HEK293 (cell line): ENCODE results near the gene DEK.
"Not testable (repeated sequence)": the region's sequence is repeated elsewhere in the genome, so short reads cannot be mapped to it uniquely, and the experiment has no call there.

Experiments
- CTCF ChIA-PET: fragments of 350-600 bp; formaldehyde crosslinking; extraction: SDS; loops from one replicate; lab custom pipeline; 2021; ENCODE audit warnings: antibody characterized with exemption; lab: Yijun Ruan, JAX
- POLR2A ChIA-PET: fragments of 300-600 bp; formaldehyde crosslinking; extraction: SDS; loops from one replicate; lab custom pipeline; 2020; ENCODE audit warnings: antibody characterized with exemption, inconsistent platforms; lab: Yijun Ruan, JAX
- H3K27ac ChIP-seq: fragments of 200-500 bp; sonication (Bioruptor generic); 2 replicates; pipeline ENCODE4 v1.5.1; 2014; ENCODE audit warnings: low read depth, low read length, control low read depth, inconsistent platforms; ENCODE audit errors: extremely low read depth
- H3K36me3 ChIP-seq, 2 experiments: fragments of 200-500 bp in 1 of 2; sonication (Bioruptor generic) in 1 of 2; 1 replicate in 1 of 2; 2 replicates in 1 of 2; pipeline ENCODE4 v1.5.1; 2014 to 2017; ENCODE audit warnings: inconsistent platforms in 2 of 2, low read length in 2 of 2; ENCODE audit not compliant: control insufficient read depth in 2 of 2, insufficient read depth in 1 of 2
- H3K4me1 ChIP-seq: fragments of 200-500 bp; sonication (Bioruptor generic); 2 replicates; pipeline ENCODE4 v1.5.1; 2014; ENCODE audit warnings: mild to moderate bottlenecking, low read length, inconsistent platforms; ENCODE audit not compliant: control insufficient read depth, insufficient read depth
- H3K4me3 ChIP-seq: 2 replicates; pipeline ENCODE4 v1.5.1; 2011; ENCODE audit warnings: low read depth, mild to moderate bottlenecking, control low read depth, low read length, moderate library complexity
- H3K9me3 ChIP-seq: fragments of 200-500 bp; sonication (Bioruptor generic); 2 replicates; pipeline ENCODE4 v1.5.1; 2014; ENCODE audit warnings: low read depth, low read length, inconsistent platforms; ENCODE audit not compliant: control insufficient read depth, insufficient read depth
- PRDM1 ChIP-seq: fragments of 450-650 bp; formaldehyde crosslinking; IDR thresholded peaks from 2 replicates; pipeline ENCODE4; 2016; ENCODE audit warnings: missing biosample characterization, missing genetic modification characterization
- SCRT2 ChIP-seq: fragments of 450-650 bp; formaldehyde crosslinking; IDR thresholded peaks from 2 replicates; pipeline ENCODE4 v1.5.1; 2016; ENCODE audit warnings: missing biosample characterization, missing genetic modification characterization
- ZNF146 ChIP-seq: fragments of 450-650 bp; formaldehyde crosslinking; IDR thresholded peaks from 2 replicates; pipeline ENCODE4 v1.5.1; 2016; ENCODE audit warnings: missing biosample characterization, missing genetic modification characterization
- ZNF202 ChIP-seq: fragments of 450-650 bp; formaldehyde crosslinking; IDR thresholded peaks from 2 replicates; pipeline ENCODE4 v1.5.1; 2016; ENCODE audit warnings: missing biosample characterization, missing genetic modification characterization, borderline replicate concordance
- TF ChIP-seq, protein P1 (sequence below): fragments of 450-650 bp; formaldehyde crosslinking; IDR thresholded peaks from 2 replicates; pipeline ENCODE4 v1.5.1; 2017; ENCODE audit warnings: missing biosample characterization, mild to moderate bottlenecking, missing genetic modification characterization, moderate library complexity
- TF ChIP-seq, protein P2 (sequence below): fragments of 450-650 bp; formaldehyde crosslinking; IDR thresholded peaks from 2 replicates; pipeline ENCODE4 v1.5.1; 2016; ENCODE audit warnings: missing biosample characterization, missing genetic modification characterization
- TF ChIP-seq, protein P3 (sequence below): fragments of 450-650 bp; formaldehyde crosslinking; IDR thresholded peaks from 2 replicates; pipeline ENCODE4 v1.5.1; 2016; ENCODE audit warnings: missing biosample characterization, missing genetic modification characterization

The DEK gene

DNA sequence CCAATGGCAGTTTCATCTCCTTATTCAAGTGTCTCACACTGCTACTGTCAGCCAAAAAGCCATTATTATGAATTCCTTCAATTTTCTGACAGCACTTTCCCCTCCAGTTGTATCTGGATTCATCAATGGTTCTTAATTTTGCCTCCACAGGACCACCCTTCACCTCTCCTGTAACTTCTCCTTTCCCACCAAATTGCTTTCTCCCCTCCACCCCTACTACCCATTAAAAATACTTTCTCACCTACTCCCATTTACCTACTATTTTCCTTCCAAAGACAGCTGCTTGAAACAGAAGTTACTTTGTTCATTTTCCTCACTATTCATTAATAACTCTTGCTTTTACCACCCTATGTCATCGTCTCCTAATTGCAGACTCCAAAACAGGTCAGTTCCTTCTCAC lies 29.8 kb downstream of the DEK start:
- no peak for TF ChIP-seq SCRT2 (tag by site-specific recombination)
- TF ChIP-seq, protein P1, sequence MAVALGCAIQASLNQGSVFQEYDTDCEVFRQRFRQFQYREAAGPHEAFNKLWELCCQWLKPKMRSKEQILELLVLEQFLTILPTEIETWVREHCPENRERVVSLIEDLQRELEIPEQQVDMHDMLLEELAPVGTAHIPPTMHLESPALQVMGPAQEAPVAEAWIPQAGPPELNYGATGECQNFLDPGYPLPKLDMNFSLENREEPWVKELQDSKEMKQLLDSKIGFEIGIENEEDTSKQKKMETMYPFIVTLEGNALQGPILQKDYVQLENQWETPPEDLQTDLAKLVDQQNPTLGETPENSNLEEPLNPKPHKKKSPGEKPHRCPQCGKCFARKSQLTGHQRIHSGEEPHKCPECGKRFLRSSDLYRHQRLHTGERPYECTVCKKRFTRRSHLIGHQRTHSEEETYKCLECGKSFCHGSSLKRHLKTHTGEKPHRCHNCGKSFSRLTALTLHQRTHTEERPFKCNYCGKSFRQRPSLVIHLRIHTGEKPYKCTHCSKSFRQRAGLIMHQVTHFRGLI (tag by site-specific recombination): no peak
- TF ChIP-seq PRDM1 (tag by site-specific recombination): peak; percentile 89
- Histone ChIP-seq H3K9me3 (no peaks in the 10 kb centered on the region; the same call in 1 of the 2 replicates), H3K4me3 (no peak overlapping the region), H3K4me1 (no peaks in the 10 kb centered on the region), H3K27ac (no peak overlapping the region), H3K36me3 (peaks cover 53 to 66% of the 10 kb centered on the region in 2 experiments)
- POLR2A ChIA-PET: no interaction called here
- CTCF ChIA-PET: no interaction called here

DNA sequence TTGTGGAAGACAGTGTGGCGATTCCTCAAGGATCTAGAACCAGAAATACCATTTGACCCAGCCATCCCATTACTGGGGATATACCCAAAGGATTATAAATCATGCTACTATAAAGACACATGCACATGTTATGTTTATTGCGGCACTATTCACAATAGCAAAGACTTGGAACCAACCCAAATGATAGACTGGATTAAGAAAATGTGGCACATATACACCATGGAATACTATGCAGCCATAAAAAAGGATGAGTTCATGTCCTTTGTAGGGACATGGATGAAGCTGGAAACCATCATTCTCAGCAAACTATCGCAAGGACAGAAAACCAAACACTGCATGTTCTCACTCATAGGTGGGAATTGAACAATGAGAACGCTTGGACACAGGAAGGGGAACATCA lies 30.6 kb downstream of the DEK start:
- TF ChIP-seq, protein P2, sequence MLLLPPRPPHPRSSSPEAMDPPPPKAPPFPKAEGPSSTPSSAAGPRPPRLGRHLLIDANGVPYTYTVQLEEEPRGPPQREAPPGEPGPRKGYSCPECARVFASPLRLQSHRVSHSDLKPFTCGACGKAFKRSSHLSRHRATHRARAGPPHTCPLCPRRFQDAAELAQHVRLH: peak; percentile 69; the same call in 1 of the 2 replicates
- TF ChIP-seq, protein P3, sequence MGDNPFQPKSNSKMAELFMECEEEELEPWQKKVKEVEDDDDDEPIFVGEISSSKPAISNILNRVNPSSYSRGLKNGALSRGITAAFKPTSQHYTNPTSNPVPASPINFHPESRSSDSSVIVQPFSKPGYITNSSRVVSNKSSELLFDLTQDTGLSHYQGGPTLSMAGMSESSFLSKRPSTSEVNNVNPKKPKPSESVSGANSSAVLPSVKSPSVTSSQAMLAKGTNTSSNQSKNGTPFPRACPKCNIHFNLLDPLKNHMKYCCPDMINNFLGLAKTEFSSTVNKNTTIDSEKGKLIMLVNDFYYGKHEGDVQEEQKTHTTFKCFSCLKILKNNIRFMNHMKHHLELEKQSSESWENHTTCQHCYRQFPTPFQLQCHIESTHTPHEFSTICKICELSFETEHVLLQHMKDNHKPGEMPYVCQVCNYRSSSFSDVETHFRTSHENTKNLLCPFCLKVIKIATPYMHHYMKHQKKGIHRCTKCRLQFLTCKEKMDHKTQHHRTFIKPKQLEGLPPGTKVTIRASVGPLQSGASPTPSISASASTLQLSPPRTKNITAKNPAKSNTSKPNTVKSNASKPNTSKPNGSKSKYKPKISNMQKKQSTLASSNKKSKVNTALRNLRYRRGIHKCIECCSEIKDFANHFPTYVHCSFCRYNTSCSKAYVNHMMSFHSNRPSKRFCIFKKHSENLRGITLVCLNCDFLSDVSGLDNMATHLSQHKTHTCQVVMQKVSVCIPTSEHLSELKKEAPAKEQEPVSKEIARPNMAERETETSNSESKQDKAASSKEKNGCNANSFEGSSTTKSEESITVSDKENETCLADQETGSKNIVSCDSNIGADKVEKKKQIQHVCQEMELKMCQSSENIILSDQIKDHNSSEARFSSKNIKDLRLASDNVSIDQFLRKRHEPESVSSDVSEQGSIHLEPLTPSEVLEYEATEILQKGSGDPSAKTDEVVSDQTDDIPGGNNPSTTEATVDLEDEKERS (tag by site-specific recombination): peak; percentile 93; the same call in 1 of the 2 replicates
- TF ChIP-seq ZNF146 (tag by site-specific recombination) (peak; percentile 98), ZNF202 (tag by site-specific recombination) (0 out of 2 replicates have a peak, but pooled peaks have one; percentile 10)
- CTCF ChIA-PET, H3K4me1 ChIP-seq, H3K9me3 ChIP-seq, H3K27ac ChIP-seq, H3K4me3 ChIP-seq: not testable (repeated sequence)
- POLR2A ChIA-PET: interaction anchor here (0.6 kb wide), 2 partner anchors 8 to 213 kb away, joined by 3 to 4 read pairs; no protein-coding TSS in a partner anchor
- peaks cover 50 to 64% of the 10 kb centered on the region in 2 experiments for H3K36me3 ChIP-seq

DNA sequence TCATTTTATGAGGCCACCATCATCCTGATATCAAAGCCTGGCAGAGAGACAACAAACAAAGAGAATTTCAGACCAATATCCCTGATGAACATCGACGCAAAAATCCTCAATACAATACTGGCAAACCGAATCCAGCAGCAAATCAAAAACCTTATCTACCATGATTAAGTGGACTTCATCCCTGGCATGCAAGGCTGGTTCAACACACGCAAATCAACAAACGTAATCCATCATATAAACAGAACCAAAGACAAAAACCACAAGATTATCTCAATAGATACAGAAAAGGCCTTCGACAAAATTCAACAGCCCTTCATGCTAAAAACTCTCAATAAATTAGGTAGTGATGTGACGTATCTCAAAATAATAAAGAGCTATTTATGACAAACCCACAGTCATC lies 32.5 kb downstream of the DEK start:
- POLR2A ChIA-PET: interaction anchor here (1.5 kb wide), 1 partner anchor 11 kb away, joined by 3 read pairs; no protein-coding TSS in a partner anchor
- not testable (repeated sequence) for H3K4me1 ChIP-seq, H3K27ac ChIP-seq, H3K4me3 ChIP-seq, H3K9me3 ChIP-seq
- CTCF ChIA-PET: interaction anchor here (0.7 kb wide), 1 partner anchor 30 kb away, joined by 3 read pairs; no protein-coding TSS in a partner anchor
- H3K36me3 ChIP-seq: peaks cover 31 to 63% of the 10 kb centered on the region in 2 experiments
- TF ChIP-seq, protein P3 (tag by site-specific recombination): peak; percentile 48; the same call in 1 of the 2 replicates

DNA sequence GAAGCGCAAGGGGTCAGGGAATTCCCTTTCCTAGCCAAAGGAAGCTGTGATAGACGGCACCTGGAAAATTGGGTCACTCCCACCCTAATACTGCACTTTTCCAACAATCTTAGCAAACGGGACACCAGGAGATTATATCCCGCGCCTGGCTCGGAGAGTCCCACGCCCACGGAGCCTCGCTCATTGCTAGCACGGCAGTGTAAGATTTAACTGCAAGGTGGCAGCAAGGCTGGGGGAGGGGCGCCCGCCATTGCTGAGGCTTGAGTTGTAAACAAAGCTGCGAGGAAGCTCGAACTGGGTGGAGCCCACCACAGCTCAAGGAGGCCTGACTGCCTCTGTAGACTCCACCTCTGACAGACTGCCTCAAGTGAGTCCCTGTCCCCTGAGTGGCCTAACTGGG lies 35.7 kb downstream of the DEK start:
- H3K27ac ChIP-seq, H3K9me3 ChIP-seq, H3K4me1 ChIP-seq, POLR2A ChIA-PET, H3K4me3 ChIP-seq: not testable (repeated sequence)
- CTCF ChIA-PET: interaction anchor here (0.7 kb wide), 1 partner anchor 16 kb away, joined by 3 read pairs; no protein-coding TSS in a partner anchor
- peaks cover 34 to 69% of the 10 kb centered on the region in 2 experiments for H3K36me3 ChIP-seq

DNA sequence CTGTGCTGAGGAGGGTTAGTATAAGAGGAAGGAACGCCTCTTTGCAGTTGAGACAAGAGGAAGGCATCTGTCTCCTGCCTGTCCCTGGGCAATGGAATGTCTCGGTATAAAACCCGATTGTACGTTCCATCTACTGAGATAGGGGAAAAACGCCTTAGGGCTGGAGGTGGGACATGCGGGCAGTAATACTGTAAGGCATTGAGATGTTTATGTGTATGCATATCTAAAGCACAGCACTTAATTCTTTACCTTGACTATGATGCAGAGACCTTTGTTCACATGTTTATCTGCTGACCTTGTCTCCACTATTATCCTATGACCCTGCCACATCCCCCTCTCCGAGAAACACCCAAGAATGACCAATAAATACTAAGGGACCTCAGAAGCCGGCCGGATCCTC lies 37.2 kb downstream of the DEK start:
- H3K4me1 ChIP-seq, CTCF ChIA-PET, H3K9me3 ChIP-seq, H3K4me3 ChIP-seq, POLR2A ChIA-PET, H3K27ac ChIP-seq: not testable (repeated sequence)
- peaks cover 44 to 76% of the 10 kb centered on the region in 2 experiments for H3K36me3 ChIP-seq
